ENCODE results near the gene CHD5. TPM values are rescaled to one million over a fixed set of nuclear protein-coding genes. Genes with fewer than 3 reads are reported as not detected.

CHD5 gene
- polyA plus RNA-seq, 3 donors: 0.22 to 0.54 (median 0.37) TPM

DNA sequence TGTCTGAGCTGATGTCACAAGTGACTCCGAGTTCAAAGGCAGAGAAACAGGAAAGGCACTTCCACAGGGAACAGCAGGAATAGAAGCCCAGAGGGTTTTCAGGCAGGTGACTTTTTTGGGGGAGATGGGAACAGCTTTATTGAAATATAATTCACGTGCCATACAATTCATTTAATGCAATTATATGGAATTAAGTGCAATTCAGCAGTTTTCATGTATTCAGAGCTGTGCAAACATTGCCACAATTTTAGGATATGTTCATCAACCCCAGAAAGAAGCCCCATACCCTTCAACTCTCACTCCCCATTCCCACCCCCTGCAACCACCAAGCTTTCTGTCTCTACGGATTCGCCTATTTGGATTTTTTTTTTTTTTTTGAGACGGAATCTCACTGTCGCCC lies 117.5 kb downstream of the CHD5 start:
- no peak for DNase-seq (ENCODE audit: extremely low read depth in 1 of 11, low read depth in 9 of 11, low spot score in 4 of 11)

DNA sequence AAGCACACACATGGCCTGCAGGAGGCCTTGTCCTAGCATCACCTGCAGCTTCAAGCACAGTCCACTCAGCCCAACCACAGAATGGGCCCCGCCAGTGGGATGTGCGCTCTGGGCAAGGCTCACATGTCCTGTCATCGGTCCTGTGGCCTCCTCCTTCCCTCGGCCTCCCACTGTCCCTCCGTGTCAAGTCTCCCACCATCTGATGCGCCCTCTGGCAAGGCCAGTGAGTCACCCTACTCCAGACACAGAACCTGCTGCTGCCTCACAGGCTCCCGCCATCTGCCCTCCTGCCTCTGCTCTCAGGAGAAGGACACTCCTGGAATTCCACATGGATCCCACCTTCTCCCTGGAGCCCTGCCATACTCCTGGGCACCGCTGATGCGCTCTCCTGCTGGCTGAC lies 120.3 kb downstream of the CHD5 start:
- DNase-seq (ENCODE audit: extremely low read depth in 1 of 11, low read depth in 9 of 11, low spot score in 4 of 11): no peak

DNA sequence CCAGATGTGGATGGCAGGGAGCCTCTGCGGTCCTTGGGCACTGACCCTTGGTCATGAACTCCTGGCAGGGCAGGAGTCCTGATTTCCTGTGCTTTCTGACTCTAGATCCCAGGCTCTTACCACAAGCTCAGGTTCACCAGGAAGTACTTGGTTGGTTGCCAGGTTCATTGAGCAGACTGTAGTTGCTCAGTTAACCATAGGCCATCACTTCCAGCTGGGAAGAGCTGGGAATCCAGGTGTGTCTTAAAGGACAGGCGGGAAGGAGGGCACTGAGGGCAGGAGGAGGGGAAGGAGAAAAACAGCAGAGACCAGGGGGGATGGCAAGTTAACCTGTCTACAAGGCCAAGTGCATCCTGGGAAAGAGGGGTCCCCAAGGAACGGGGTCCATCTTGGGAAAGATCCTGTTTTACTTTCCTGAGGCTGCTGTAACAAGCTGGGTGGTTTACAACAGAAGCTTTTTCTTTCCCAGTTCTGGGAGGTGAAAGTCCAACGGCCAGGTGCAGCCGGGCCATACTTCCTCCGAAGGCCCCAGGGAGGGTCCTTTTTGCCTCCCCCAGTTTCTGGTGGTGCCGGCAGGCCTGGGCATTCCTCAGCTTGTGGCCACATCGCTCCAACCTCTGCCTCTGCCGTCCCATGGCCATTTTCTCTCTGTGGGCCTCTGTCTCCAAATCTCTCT lies 122.8 kb downstream of the CHD5 start:
- DNase-seq (ENCODE audit: extremely low read depth in 1 of 11, low read depth in 9 of 11, low spot score in 4 of 11): no peak

DNA sequence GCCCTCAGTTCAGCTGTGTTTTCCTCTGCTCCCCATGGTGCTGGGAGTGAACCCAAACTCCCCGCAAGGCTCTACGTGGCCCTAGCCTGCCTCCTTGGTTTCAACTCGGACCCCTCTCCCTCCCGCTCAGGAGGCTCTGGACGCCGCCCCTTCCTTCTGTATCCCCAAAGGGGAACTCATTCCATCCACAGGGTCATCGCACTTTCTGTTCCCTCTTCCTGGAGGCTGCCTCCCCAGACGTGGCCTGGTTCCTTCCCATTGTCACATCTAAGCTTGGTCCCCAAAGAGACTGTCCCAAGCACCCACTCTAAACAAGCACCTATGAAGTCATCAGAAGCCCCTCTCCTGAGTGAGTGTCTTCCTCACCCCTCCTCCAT lies 123.6 kb downstream of the CHD5 start:
- DNase-seq (ENCODE audit: extremely low read depth in 1 of 11, low read depth in 9 of 11, low spot score in 4 of 11): no peak

DNA sequence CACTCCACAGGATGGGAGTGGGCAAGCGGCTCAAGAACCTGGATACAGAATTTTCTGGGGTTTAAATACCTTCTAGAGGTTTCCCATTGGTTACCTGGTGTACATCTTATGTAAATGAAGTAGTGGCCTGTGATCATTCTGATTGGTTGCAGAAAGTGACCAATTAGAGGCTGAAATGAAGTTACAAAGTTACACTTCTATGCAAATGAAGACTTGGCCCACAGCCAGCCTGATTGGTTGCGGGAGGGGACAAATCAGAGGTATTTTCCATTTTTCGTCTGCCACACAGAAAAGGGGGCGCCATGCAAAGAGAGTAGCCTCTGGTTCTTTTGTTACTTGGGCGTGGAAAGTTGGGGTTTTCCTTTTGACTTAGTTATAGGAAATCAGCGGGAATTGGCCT lies 125.5 kb downstream of the CHD5 start:
- no peak for DNase-seq (ENCODE audit: extremely low read depth in 1 of 11, low read depth in 9 of 11, low spot score in 4 of 11)

DNA sequence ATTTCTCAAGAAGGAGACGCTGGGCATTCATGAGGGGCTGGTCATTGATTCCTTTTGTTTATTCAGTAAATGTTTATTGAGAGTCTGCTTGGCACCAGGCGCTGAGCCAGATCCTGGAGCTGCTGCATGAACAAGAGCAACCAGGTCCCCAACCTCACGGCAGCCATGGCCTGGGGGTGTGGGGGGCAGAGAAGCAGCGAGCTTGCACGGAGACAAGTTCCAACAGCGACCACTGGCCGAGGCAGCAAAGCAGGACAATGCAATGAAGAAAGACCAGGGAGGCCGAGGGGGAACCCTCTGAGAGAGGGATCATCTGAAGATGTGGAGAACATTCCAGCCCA lies 126.9 kb downstream of the CHD5 start:
- no peak for DNase-seq (ENCODE audit: extremely low read depth in 1 of 11, low read depth in 9 of 11, low spot score in 4 of 11)

DNA sequence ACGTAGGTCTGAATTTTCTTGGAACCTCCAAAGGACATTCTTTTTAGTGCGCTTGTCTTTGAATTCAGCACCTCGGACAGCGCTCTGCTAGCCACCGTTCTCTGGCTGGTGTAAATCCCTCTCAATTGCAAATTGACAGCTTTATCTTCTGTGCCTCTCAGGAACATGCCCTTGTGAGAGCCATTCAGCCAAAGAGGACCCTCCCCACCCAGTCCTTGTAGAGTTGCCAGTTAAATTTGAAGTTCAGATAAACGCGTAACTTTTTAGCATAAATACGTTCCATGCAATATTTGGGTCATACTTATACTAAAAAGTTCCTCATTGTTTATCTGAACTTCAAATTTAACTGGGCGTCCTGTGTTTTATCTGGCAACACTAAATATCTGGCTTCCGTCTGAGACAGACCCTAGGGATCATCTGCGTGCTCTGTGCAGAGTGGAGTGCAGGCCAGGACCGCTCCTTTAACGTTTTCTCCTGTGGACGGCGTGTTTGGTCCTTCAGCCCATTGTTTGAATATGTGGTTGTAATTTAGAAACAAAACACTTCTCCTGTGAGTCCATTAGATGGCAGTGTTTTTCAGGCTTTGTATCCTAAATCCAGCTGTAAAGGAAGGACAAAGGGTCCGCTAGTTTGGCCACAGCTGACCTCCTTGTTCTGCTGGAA lies 127.4 kb downstream of the CHD5 start:
- DNase-seq (ENCODE audit: extremely low read depth in 1 of 11, low read depth in 9 of 11, low spot score in 4 of 11): peak; percentile 54 to 85 (median 77)

Other genes starting within 250 kb of the CHD5 start
- gene NPHP4, start 187.9 kb downstream of the CHD5 start, polyA plus RNA-seq (ENCODE audit: insufficient read length in 3 of 3): 10 to 100 TPM in 2 of 3 donors, 1 to 10 TPM in 1; 9.1 to 16.6 (median 13.0) TPM
- gene KCNAB2, start 134.4 kb downstream of the CHD5 start, polyA plus RNA-seq (ENCODE audit: insufficient read length in 3 of 3): 1 to 10 TPM; 2.8 to 5.9 (median 4.9) TPM
- 100 to 1,000 TPM; 559 to 669 (median 607) TPM for gene RPL22, start 19.3 kb upstream of the CHD5 start, polyA plus RNA-seq (ENCODE audit: insufficient read length in 3 of 3)
- gene RNF207, start 25.8 kb upstream of the CHD5 start, polyA plus RNA-seq (ENCODE audit: insufficient read length in 3 of 3): 10 to 100 TPM; 20.0 to 52.0 (median 25.4) TPM
- gene ICMT, start 55.6 kb upstream of the CHD5 start, polyA plus RNA-seq (ENCODE audit: insufficient read length in 3 of 3): 10 to 100 TPM; 52.9 to 62.4 (median 59.3) TPM
- gene HES3, start 63.9 kb upstream of the CHD5 start, polyA plus RNA-seq (ENCODE audit: insufficient read length in 3 of 3): not detected
- gene GPR153, start 80.8 kb upstream of the CHD5 start, polyA plus RNA-seq (ENCODE audit: insufficient read length in 3 of 3): 1 to 10 TPM; 4.7 to 8.7 (median 6.9) TPM
- 10 to 100 TPM; 24.7 to 36.6 (median 34.0) TPM for gene ACOT7, start 213.4 kb upstream of the CHD5 start, polyA plus RNA-seq (ENCODE audit: insufficient read length in 3 of 3)
- under 1 TPM; 0.17 to 0.89 (median 0.33) TPM for gene HES2, start 239.6 kb upstream of the CHD5 start, polyA plus RNA-seq (ENCODE audit: insufficient read length in 3 of 3)
- 10 to 100 TPM; 12.4 to 31.4 (median 15.6) TPM for gene ESPN, start 244.5 kb upstream of the CHD5 start, polyA plus RNA-seq (ENCODE audit: insufficient read length in 3 of 3)